GM18520 (cell line): ENCODE data around the gene TTC9B.

ENCODE experiments used
- ATAC-seq: cut with Tn5 transposase; IDR thresholded peaks from one replicate; pipeline ENCODE4 v1.9.1; 2021; ENCODE audit not compliant: unreplicated experiment

The TTC9B gene

DNA sequence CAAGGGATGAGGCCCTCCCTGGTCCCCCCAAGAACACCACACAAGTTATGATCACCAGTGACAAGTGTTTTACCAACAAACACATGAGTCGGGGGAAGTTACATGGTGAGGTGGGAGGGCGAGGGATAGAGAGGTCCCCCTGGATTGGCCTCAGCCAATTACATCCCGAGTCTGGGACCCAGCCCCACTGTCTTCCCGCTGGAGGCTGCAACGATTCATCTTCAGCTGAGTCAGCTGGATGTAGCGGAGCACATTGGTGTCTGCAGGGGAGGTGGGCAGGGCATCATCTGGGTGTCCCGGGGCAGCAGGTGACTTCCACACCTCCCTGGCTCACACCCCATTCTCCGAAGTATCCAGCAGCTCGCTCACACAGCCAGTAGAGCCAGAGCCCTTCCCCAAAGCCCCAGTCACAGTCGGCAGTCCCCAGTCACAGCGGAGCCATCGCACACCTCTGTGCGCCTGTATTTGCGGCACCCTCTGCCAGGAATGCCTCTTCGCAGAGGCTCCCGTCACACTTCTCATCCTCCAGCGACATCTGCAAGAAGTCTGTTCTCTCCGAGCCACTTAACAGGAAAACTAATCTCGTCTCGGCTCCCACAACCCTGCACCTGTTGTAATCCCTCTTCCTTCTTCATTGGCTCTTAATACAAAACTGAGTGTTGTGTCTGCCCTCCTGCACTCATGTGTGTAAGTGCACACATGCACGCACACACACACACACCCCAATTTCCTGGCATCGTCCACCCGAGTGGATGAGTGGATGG lies 2.0 kb downstream of the TTC9B start:
- no peak for ATAC-seq

DNA sequence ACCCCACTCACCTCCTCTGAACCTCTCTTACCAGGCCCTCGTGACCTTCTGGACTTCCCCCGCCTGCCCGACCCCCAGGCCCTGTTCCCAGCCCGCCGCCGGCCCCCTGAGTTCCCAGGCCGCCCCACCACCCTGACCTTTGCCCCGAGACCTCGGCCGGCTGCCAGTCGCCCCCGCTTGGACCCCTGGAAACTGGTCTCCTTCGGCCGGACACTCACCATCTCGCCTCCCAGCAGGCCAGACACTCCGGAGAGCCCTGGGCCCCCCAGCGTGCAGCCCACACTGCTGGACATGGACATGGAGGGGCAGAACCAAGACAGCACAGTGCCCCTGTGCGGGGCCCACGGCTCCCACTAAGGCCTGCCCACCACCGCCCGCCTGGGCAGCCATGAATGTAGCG lies 3.2 kb downstream of the TTC9B start:
- ATAC-seq: no peak

DNA sequence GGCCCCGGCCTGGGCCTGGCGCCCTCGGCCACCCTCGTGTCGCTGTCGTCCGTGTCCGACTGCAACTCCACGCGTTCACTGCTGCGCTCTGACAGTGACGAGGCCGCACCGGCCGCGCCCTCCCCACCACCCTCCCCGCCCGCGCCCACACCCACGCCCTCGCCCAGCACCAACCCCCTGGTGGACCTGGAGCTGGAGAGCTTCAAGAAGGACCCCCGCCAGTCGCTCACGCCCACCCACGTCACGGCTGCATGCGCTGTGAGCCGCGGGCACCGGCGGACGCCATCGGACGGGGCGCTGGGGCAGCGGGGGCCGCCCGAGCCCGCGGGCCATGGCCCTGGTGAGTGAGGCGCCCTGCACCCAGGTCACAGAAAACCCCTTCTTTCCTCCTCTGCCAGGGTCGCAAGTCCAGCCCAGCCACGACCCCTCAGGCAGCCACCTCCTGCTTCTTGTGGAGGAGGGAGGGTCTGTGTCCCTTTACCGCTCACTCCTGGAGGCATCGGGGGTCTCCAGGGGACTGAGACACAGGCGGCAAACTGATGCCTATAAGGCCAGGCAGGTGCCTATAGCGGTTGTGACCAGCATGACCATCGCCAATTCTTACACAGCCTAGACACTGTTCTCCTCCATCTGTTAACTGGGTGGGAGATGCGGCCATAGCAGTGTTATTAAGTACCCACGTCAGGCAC lies 4.2 kb downstream of the TTC9B start:
- no peak for ATAC-seq

DNA sequence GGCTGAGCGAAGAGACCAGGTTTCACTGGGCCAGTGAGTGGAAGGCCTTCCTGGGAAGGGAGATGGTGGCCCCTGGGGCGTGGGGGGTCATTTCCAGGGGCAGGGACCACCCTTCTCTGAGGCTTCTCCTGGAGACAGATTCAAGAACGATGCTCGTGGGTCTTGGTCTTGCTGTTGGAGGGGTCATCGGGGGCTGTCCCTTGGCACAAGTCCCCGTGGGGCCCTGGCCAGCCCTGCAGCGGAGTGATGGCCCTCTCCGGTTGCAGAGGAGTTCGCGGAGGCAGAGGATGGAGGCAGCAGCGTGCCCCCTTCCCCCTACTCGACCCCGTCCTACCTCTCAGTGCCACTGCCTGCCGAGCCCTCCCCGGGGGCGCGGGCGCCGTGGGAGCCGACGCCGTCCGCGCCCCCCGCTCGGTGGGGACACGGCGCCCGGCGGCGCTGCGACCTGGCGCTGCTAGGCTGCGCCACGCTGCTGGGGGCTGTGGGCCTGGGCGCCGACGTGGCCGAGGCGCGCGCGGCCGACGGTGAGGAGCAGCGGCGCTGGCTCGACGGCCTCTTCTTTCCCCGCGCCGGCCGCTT lies 4.8 kb downstream of the TTC9B start:
- no peak for ATAC-seq

DNA sequence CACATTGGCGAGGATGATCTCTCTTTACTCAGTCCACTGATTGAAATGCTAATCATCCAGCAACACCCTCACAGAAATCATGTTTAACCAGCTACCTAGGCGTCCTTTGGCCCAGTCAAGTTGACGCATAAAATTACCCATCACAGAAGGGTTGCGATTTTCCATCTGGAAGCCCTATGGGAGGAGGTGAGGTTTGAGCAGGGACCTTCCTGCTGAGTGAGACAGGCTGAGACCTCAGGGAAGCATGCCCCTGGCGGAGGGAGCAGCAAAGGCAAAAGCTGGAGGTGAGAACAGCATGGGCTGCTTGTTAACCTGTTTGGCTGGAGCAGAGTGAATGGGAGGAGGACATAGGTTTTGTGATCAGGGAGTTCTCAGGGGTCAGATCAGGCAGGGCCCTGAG lies 7.3 kb downstream of the TTC9B start:
- no peak for ATAC-seq

DNA sequence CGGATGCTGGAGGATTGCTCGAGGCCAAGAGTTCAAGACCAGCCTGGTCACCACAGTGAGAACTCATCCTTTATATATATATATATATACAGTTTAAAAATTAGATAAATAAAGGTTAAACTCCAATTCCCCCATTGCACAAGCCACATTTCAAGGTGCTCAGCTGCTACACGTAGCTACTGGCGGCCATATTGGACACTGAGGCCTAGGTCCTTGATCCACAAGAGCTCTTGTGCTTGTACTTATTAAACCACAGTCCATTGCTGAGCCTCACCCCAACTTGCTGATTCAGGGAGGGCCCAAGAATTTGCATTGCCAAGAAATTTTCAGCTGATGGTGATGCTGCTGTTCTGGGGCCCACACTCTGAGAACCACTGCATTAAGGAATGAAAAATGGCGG lies 9.6 kb downstream of the TTC9B start:
- ATAC-seq: no peak

DNA sequence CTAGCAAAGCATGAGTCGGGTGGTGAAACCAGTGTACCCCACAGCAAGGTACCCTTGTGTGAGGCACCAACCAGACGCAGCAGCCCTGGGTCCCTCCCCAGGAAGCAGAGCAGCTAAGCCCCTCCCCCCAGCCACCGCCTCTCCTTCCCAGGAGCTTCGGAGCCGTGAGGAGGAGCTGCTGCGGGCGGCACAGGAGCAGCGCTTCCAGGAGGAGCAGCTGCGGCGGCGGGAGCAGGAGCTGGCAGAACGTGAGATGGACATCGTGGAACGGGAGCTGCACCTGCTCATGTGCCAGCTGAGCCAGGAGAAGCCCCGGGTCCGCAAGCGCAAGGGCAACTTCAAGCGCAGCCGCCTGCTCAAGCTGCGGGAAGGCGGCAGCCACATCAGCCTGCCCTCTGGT lies 12.4 kb downstream of the TTC9B start:
- no peak for ATAC-seq

DNA sequence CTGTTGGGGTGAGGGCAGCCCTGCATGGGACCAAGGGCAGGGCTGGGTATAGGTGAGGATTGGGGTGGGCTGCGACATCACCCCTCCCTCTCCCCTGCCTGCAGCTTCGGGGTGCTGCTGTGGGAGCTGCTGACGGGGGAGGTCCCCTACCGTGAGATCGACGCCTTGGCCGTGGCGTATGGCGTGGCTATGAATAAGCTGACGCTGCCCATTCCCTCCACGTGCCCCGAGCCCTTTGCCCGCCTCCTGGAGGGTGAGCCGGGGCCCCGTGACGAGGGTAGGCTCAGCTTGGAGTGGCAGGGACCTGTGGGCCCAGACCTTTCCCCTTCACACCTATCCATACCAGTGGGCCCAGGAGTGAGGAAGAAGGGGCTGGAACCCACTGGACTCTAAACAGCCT lies 13.8 kb downstream of the TTC9B start:
- no peak for ATAC-seq

DNA sequence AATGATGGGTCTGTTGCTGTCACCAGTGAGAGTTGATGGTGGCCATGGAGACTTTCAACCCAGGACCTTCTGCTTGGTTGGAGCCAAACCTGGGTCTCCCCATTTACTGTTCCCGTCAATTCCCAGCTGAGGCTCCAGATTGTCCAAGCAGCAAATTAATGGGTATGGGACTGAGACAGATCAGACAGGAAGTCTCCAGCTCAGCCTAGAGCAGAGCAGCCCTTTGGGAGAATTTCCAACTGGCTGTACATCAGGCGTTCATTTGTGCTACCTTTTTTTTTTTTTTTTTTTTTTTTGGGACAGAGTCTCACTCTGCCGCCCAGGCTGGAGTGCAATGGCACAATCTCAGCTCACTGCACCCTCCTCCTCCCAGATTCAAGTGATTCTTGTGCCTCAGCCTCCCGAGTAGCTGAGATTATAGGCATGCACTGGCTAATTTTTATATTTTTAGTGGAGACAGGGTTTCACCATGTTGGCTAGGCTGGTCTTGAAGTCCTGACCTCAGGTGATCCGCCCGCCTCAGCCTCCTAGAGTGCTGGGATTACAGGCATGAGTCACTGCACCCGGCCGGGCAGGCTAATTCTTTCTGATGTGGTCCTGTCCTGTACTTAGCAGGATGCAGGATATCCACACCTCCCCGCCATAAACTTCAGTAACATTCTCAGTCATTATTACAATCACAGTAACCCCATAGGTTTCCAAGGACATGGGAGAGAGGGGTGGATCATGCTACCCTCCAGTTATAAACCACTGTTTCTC lies 17.7 kb downstream of the TTC9B start:
- no peak for ATAC-seq

DNA sequence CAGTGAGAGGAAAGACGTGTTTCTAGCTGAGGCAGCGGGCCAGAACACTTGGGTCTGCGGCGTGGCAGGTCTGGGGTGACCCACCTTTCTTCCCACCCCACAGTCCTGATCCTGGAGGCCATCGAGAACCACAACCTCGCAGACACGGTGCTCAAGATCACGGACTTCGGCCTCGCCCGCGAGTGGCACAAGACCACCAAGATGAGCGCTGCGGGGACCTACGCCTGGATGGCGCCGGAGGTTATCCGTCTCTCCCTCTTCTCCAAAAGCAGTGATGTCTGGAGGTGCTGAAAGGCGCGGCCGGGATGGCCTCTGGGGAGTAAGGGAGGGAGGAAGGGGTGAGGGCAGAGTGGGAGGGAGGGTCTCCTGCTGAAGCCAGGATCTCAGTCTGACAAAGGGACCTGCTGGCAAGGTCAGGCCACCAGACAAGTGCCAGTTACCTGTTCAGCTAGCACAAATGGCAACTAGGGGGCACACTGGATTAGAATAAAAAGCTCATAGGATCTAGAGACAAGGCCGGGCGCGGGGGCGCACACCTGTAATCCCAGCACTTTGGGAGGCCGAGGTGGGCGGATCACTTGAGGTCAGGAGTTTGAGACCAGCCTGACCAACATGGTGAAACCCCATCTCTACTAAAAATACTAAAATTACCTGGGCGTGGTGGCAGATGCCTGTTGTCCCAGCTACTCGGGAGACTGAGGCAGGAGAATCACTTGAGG lies 19.8 kb downstream of the TTC9B start:
- ATAC-seq: no peak

DNA sequence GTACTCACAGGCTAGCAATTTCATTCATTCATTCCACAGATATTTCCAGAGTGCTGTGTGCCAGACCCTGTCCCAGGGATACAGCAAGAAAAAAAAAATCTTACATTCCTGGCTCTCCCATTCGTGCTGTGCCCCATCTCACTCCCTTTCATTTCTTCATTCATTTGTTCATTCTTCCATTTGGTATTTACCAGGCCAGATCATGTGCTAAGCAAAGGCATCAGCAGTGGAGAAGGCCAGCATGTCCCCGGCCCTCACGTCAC lies 24.7 kb downstream of the TTC9B start:
- ATAC-seq: no peak

DNA sequence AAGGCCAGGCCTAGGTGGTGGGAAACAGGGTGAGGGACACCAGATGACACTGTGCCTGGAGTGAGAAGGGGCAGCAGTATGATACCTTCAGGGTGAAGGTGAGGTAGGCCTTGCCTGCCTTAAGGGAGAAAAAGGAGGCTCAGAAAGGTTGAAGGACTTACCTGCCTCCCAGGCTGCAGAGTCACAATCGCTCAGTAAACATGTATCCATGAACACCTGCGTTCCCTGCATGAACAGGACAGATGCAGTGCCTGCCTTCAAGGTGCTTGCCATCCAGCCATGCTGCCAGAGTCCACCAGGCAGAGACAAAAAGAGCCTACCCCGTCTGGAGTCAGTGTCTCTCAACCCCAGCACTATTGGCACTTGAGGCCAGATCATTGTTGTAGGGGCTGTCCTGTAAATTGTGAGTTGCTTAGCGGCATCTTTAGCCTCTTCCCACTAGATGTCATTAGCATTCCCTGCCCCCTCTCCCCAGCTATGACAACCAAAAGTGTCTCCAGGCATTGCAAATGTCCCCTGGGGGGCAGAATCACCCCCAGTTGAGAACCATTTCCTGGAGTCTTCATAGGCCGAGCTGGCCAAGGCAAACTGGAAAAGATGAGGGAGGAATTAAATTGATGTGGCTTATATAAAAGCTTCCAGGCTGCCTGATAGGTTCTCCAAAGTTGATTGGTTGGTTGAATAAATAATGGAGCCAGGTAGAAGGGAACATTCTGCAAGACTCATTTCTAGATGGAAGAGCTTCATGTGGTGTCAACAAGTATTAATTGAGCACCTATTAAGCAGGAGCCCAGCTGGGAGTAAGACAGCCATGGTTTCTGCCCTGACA lies 25.2 kb downstream of the TTC9B start:
- no peak for ATAC-seq

DNA sequence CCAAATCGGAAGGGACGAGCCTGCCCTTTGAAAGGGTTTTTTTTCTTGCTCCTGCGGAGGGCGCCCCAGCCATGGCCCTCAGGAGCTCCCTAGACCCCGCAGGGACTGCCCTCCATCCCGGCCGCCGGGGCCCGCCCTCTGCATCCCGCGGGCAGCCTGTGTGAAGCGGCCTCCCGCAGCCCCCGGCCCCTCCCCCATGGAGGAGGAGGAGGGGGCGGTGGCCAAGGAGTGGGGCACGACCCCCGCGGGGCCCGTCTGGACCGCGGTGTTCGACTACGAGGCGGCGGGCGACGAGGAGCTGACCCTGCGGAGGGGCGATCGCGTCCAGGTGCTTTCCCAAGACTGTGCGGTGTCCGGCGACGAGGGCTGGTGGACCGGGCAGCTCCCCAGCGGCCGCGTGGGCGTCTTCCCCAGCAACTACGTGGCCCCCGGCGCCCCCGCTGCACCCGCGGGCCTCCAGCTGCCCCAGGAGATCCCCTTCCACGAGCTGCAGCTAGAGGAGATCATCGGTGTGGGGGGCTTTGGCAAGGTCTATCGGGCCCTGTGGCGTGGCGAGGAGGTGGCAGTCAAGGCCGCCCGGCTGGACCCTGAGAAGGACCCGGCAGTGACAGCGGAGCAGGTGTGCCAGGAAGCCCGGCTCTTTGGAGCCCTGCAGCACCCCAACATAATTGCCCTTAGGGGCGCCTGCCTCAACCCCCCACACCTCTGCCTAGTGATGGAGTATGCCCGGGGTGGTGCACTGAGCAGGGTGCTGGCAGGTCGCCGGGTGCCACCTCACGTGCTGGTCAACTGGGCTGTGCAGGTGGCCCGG lies 26.1 kb downstream of the TTC9B start:
- ATAC-seq: no peak

DNA sequence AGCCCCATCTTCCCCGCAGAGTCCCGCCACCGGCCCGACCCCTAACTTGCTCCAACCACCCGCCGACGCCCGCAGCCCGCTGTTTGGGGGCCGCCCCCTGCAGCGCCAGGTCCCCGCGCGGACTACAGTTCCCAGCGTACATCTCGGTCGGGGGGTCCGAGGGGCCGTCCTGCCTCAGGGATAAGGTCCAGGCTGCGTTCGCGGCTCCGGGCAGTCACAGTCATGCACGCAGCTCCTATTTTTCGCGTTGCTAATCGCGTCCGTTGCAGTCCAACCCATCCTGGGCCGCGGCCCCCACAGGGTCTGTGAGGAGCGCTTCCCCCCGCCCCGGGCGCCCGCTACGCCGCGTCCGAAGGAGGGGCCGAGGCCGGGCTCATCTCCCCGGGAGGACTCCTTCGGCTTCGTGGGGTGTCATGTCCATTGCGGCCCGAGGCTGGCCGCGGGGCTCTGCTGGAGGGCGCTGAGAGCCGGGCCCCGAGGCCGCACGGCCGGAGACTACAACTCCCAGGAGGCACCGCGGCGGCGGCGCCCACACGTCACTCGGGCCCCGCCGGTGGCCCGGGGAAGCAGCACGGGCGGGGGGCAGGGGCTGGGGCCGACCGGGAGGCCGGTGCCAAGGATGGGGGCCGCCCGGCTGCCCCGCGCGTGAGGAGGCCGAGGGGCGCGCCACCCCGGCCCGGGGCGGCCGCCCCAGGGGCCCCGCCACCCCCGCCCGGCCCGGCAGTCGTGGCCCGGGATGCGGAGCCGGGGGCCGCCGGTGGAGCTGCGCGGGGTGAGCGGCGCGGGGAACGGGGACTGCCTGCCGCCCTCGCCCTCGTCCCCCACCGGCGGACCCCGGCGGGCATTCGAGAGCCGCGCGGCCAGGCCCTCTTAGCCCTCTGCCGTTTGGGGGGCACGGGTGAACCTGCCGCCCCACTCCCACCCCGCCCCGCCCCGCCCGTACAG lies 27.0 kb downstream of the TTC9B start, which contains the start of gene MAP3K10:
Gene MAP3K10, plus strand, starts transcription at position 536 of the 945 bp plus-strand sequence. CDS start 606 bp downstream, outside the sequence.
- peak; percentile 62 for ATAC-seq

DNA sequence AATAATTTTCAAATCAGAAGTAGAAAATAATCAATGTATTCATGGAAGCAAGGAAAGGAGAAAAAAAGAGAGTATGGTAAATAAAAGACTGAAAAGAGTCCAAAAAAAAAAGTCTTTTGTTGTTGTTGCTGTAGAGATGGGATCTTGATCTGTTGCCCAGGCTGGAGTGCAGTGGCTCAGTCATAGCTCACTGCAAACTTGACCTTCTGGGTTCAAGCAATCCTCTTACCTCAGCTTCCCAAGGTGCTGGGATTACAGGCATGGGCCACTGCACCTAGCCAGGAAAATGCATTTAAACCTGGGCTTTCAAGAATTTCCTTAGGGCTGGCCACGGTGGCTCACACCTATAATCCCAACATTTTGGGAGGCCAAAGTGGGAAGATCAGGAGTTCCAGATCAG lies 33.9 kb downstream of the TTC9B start:
- no peak for ATAC-seq

DNA sequence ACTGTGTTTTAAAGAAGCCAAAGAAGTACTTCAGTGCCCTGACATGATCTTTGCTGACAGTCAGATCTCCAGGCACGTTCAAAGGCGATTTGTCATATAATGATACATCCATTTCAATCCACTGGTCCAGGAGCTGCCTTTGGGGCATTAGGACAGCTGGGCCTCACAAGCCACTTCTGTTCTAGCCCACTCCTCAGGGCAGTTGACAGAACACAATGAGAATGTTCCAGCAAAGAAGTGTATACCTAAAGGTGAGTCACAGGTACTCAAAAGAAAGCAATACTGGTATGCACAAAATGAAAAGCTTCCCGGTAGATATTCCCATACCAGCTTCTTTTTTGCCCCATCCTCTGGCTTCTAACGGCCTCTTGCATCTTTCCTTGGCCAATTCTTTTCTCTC lies 39.4 kb downstream of the TTC9B start:
- ATAC-seq: no peak

DNA sequence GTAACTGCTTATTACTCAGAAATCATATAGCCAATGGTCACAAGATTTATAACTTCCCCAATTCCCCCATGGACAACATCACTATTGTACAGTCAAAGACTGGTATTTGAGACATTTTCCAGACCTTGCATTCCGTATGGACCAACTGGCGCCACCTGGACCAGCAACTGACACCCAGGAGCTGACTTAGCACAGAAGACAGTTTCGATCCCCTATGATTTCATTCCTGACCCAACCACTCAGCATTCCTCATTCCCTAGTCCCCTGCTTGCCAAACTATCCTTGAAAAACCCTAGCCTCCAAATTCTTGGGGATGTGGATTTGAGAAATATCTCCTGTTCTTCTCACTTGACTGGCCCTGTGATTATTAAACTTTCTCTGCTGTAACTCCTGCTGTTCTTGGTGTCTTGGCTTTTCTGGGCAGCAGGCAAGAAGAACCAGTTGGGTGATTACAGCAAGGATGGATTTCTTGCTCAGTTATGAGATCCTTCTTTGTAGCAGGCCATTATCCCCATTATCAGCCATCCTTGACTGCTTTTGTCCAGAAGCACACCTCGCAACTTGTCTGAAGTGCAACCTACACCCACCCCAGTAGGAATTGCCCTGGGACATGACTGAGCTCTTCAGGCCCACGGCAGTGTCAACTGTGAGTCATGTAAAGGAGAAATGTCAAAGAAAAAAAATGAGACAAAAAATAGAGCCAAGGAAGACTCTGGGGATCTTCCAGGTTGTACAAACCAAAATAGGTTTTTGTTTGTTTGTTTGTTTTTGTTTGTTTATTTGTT lies 40.7 kb downstream of the TTC9B start:
- no peak for ATAC-seq

DNA sequence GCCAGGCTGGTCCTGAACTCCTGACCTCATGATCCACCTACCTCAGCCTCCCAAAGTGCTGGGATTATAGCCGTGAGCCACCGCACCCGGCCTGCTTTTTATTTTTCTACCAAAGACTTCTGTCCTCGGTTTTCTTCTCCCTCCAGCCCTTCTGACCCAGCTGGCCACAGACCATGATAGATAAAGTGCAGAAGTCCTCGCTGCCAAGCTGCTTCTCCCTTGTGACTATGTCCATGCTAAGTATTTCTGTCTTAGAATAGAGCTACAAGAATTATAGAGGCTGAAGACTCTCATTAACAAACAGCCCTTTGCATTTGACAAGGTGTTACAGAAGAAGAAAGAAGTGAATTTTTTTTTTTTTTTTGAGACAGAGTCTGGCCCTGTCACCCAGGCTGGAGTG lies 42.4 kb downstream of the TTC9B start:
- no peak for ATAC-seq
